IPS-20b (cell line): ENCODE results near the gene PLEKHM3.

Source experiments
- H3K27ac ChIP-seq: one replicate; pipeline ENCODE4 v1.5.1; 2013; ENCODE audit warnings: low read length
- H3K27me3 ChIP-seq: 2 replicates; pipeline ENCODE4 v1.6.1; 2013; ENCODE audit warnings: mild to moderate bottlenecking, low read length, inconsistent platforms; ENCODE audit not compliant: insufficient read depth
- H3K36me3 ChIP-seq: 2 replicates; pipeline ENCODE4 v1.6.1; 2013; ENCODE audit warnings: low read depth, mild to moderate bottlenecking, inconsistent platforms, low read length, moderate library complexity; ENCODE audit not compliant: insufficient read depth
- H3K4me1 ChIP-seq: 2 replicates; pipeline ENCODE4 v1.6.1; 2013; ENCODE audit warnings: mild to moderate bottlenecking, control low read depth, inconsistent platforms, low read length, moderate library complexity; ENCODE audit not compliant: insufficient read depth
- H3K4me3 ChIP-seq: 2 replicates; pipeline ENCODE4 v1.5.1; 2013; ENCODE audit warnings: mild to moderate bottlenecking, low read length, inconsistent platforms
- H3K9ac ChIP-seq: 2 replicates; pipeline ENCODE4 v1.6.1; 2013; ENCODE audit warnings: low read depth, mild to moderate bottlenecking, inconsistent platforms, low read length, moderate library complexity
- H3K9me3 ChIP-seq: 2 replicates; pipeline ENCODE4 v1.6.1; 2013; ENCODE audit warnings: mild to moderate bottlenecking, low read depth, low read length, inconsistent platforms; ENCODE audit not compliant: insufficient read depth

The PLEKHM3 gene

GRCh38 chr2:207861789-207862188 lies 163.5 kb downstream of the PLEKHM3 start:
- H3K27ac ChIP-seq: no peak overlapping the region
- no peaks in the 10 kb centered on the region for H3K9me3 ChIP-seq
- no peak overlapping the region for H3K9ac ChIP-seq
- H3K36me3 ChIP-seq: no peaks in the 10 kb centered on the region
- no peak overlapping the region for H3K4me3 ChIP-seq
- H3K27me3 ChIP-seq: no peaks in the 10 kb centered on the region
- no peaks in the 10 kb centered on the region for H3K4me1 ChIP-seq

GRCh38 chr2:207860685-207861084 lies 164.6 kb downstream of the PLEKHM3 start:
- no peaks in the 10 kb centered on the region for H3K4me1 ChIP-seq
- no peak overlapping the region for H3K9ac ChIP-seq
- H3K4me3 ChIP-seq: no peak overlapping the region
- H3K9me3 ChIP-seq: no peaks in the 10 kb centered on the region
- H3K27me3 ChIP-seq: no peaks in the 10 kb centered on the region
- no peak overlapping the region for H3K27ac ChIP-seq
- no peaks in the 10 kb centered on the region for H3K36me3 ChIP-seq

- Histone ChIP-seq H3K27ac (no peak overlapping the region), H3K4me1 (peaks cover 4% of the 10 kb centered on the region; the same call in 1 of the 2 replicates), H3K4me3 (no peak overlapping the region), H3K9ac (no peak overlapping the region), H3K27me3 (no peaks in the 10 kb centered on the region), H3K36me3 (no peaks in the 10 kb centered on the region), H3K9me3 (no peaks in the 10 kb centered on the region)
These were observed 169.7 kb downstream of the PLEKHM3 start for GRCh38 chr2:207855591-207855990.

- H3K36me3 ChIP-seq: no peaks in the 10 kb centered on the region
- H3K27me3 ChIP-seq: no peaks in the 10 kb centered on the region
- H3K9ac ChIP-seq: no peak overlapping the region
- H3K4me3 ChIP-seq: no peak overlapping the region
- H3K27ac ChIP-seq: no peak overlapping the region
- H3K9me3 ChIP-seq: no peaks in the 10 kb centered on the region
- H3K4me1 ChIP-seq: peaks cover 4% of the 10 kb centered on the region; the same call in 1 of the 2 replicates
These were observed 170.6 kb downstream of the PLEKHM3 start for GRCh38 chr2:207854484-207855440.

- Histone ChIP-seq H3K9me3 (no peaks in the 10 kb centered on the region), H3K27me3 (no peaks in the 10 kb centered on the region), H3K4me1 (peaks cover 9% of the 10 kb centered on the region; the same call in 1 of the 2 replicates), H3K27ac (no peak overlapping the region), H3K4me3 (no peak overlapping the region), H3K9ac (no peak overlapping the region), H3K36me3 (no peaks in the 10 kb centered on the region)
These were observed 172.5 kb downstream of the PLEKHM3 start for GRCh38 chr2:207852791-207853190.

GRCh38 chr2:207849443-207849842 lies 175.9 kb downstream of the PLEKHM3 start:
- H3K36me3 ChIP-seq: no peaks in the 10 kb centered on the region
- no peak overlapping the region for H3K4me3 ChIP-seq
- no peaks in the 10 kb centered on the region for H3K9me3 ChIP-seq
- H3K27ac ChIP-seq: no peak overlapping the region
- H3K9ac ChIP-seq: no peak overlapping the region
- H3K27me3 ChIP-seq: no peaks in the 10 kb centered on the region
- peaks cover 8% of the 10 kb centered on the region; the same call in 1 of the 2 replicates for H3K4me1 ChIP-seq

- Histone ChIP-seq H3K4me3 (no peak overlapping the region), H3K9ac (no peak overlapping the region), H3K4me1 (peaks cover 8% of the 10 kb centered on the region; the same call in 1 of the 2 replicates), H3K36me3 (no peaks in the 10 kb centered on the region), H3K27ac (no peak overlapping the region), H3K27me3 (no peaks in the 10 kb centered on the region), H3K9me3 (no peaks in the 10 kb centered on the region)
These were observed 176.8 kb downstream of the PLEKHM3 start for GRCh38 chr2:207848545-207848928.

- Histone ChIP-seq H3K27me3 (no peaks in the 10 kb centered on the region), H3K4me3 (no peak overlapping the region), H3K27ac (no peak overlapping the region), H3K4me1 (peaks cover 8% of the 10 kb centered on the region; the same call in 1 of the 2 replicates), H3K9me3 (no peaks in the 10 kb centered on the region), H3K36me3 (no peaks in the 10 kb centered on the region), H3K9ac (no peak overlapping the region)
These were observed 177.4 kb downstream of the PLEKHM3 start for GRCh38 chr2:207847807-207848544.

GRCh38 chr2:207847098-207847806 lies 178.1 kb downstream of the PLEKHM3 start:
- peaks cover 8% of the 10 kb centered on the region; the same call in 1 of the 2 replicates for H3K4me1 ChIP-seq
- no peak overlapping the region for H3K27ac ChIP-seq
- no peaks in the 10 kb centered on the region for H3K36me3 ChIP-seq
- no peak overlapping the region for H3K9ac ChIP-seq
- H3K27me3 ChIP-seq: no peaks in the 10 kb centered on the region
- H3K9me3 ChIP-seq: no peaks in the 10 kb centered on the region
- no peak overlapping the region for H3K4me3 ChIP-seq

GRCh38 chr2:207845202-207845864 lies 180.0 kb downstream of the PLEKHM3 start:
- peaks cover 8% of the 10 kb centered on the region; the same call in 1 of the 2 replicates for H3K4me1 ChIP-seq
- no peak overlapping the region for H3K27ac ChIP-seq
- no peaks in the 10 kb centered on the region for H3K9me3 ChIP-seq
- H3K27me3 ChIP-seq: no peaks in the 10 kb centered on the region
- H3K36me3 ChIP-seq: no peaks in the 10 kb centered on the region
- H3K4me3 ChIP-seq: no peak overlapping the region
- no peak overlapping the region for H3K9ac ChIP-seq

GRCh38 chr2:207844648-207845047 lies 180.7 kb downstream of the PLEKHM3 start:
- Histone ChIP-seq H3K27ac (no peak overlapping the region), H3K27me3 (no peaks in the 10 kb centered on the region), H3K9ac (no peak overlapping the region), H3K4me1 (peaks cover 8% of the 10 kb centered on the region; the same call in 1 of the 2 replicates), H3K4me3 (no peak overlapping the region), H3K36me3 (no peaks in the 10 kb centered on the region), H3K9me3 (no peaks in the 10 kb centered on the region)
